BJ (cell line): ENCODE measurements around the gene OR2AT4. TPM values are rescaled to one million over a fixed set of nuclear protein-coding genes. Genes with fewer than 3 reads are reported as not detected.

Experiments
- CTCF ChIA-PET: fragments of 350-600 bp; formaldehyde crosslinking; extraction: SDS; loops from one replicate; lab custom pipeline; 2021; ENCODE audit warnings: antibody characterized with exemption, inconsistent platforms; lab: Yijun Ruan, JAX
- POLR2A ChIA-PET: fragments of 300-600 bp; sonication (Branson Sonifier 250); formaldehyde crosslinking; extraction: SDS; loops from one replicate; lab custom pipeline; 2021; ENCODE audit warnings: antibody characterized with exemption; lab: Charles Lee
- DNase-seq: peaks from one replicate; pipeline ENCODE4 v3.0.0-alpha.2; 2011; ENCODE audit warnings: low read depth
- H3K27me3 ChIP-seq: 2 replicates; pipeline ENCODE4 v1.6.0; 2011; ENCODE audit warnings: low read length; ENCODE audit not compliant: control insufficient read depth, insufficient read depth
- H3K36me3 ChIP-seq: 2 replicates; pipeline ENCODE4 v1.5.1; 2011; ENCODE audit warnings: low read length; ENCODE audit not compliant: control insufficient read depth, insufficient read depth
- H3K4me3 ChIP-seq: 2 replicates; pipeline ENCODE4 v1.5.1; 2011; ENCODE audit warnings: low read depth, mild to moderate bottlenecking, control low read depth, low read length
- CTCF ChIP-seq: IDR thresholded peaks from 2 replicates; pipeline ENCODE4 v1.5.1; 2011; ENCODE audit warnings: low read depth, mild to moderate bottlenecking, control low read depth, inconsistent platforms, low read length, moderate library complexity; ENCODE audit not compliant: insufficient read depth
- polyA plus RNA-seq: library from polyadenylated mRNA; depleted of rRNA; stranded (reverse); fragments of >200 nt; gene quantifications from 2 replicates; pipeline ENCODE4 v1.2.3, GENCODE V29; 2011

Gene OR2AT4
- polyA plus RNA-seq, 1 experiment = not detected

GRCh38 chr11:75035911-75036565 is 60.6 kb downstream of the OR2AT4 start:
- Histone ChIP-seq H3K36me3 (no peaks in the 10 kb centered on the region), H3K27me3 (no peaks in the 10 kb centered on the region; the same call in 1 of the 2 replicates), H3K4me3 (no peak overlapping the region)
- TF ChIP-seq CTCF = no peak
- DNase-seq = no peak
- ChIA-PET CTCF (interaction anchor here (1.0 to 8.1 kb wide), 6 partner anchors 10 to 213 kb away, joined by 3 to 107 read pairs (median 4); no protein-coding TSS in a partner anchor), POLR2A (no interaction called here)

- H3K4me3 ChIP-seq = no peak overlapping the region
- ChIA-PET POLR2A (no interaction called here), CTCF (interaction anchor here (1.0 to 8.1 kb wide), 4 partner anchors 11 to 103 kb away, joined by 3 to 107 read pairs (median 6); no protein-coding TSS in a partner anchor)
- H3K27me3 ChIP-seq = no peaks in the 10 kb centered on the region; the same call in 1 of the 2 replicates
- no peaks in the 10 kb centered on the region for H3K36me3 ChIP-seq
- no peak for TF ChIP-seq CTCF
- no peak for DNase-seq
These were observed 61.4 kb downstream of the OR2AT4 start for GRCh38 chr11:75035256-75035655.

GRCh38 chr11:75033916-75034315 is 62.8 kb downstream of the OR2AT4 start:
- POLR2A ChIA-PET = no interaction called here
- CTCF ChIA-PET = interaction anchor here (3.7 to 8.1 kb wide), 2 partner anchors 12 to 101 kb away, joined by 69 to 107 read pairs; no protein-coding TSS in a partner anchor
- no peak for DNase-seq
- H3K27me3 ChIP-seq = no peaks in the 10 kb centered on the region; the same call in 1 of the 2 replicates
- no peak overlapping the region for H3K4me3 ChIP-seq
- no peaks in the 10 kb centered on the region for H3K36me3 ChIP-seq
- no peak for TF ChIP-seq CTCF

- Histone ChIP-seq H3K27me3 (no peaks in the 10 kb centered on the region; the same call in 1 of the 2 replicates), H3K36me3 (no peaks in the 10 kb centered on the region), H3K4me3 (no peak overlapping the region)
- DNase-seq = no peak
- CTCF ChIA-PET = interaction anchor here (0.6 to 8.1 kb wide), 17 partner anchors 10 to 219 kb away, joined by 3 to 107 read pairs (median 5); partner anchors contain the start of genes SPCS2 and XRRA1
- no peak for TF ChIP-seq CTCF
- POLR2A ChIA-PET = no interaction called here
These were observed 64.1 kb downstream of the OR2AT4 start for GRCh38 chr11:75032550-75032935.

- TF ChIP-seq CTCF = peak; percentile 86
- DNase-seq = no peak
- Histone ChIP-seq H3K27me3 (no peaks in the 10 kb centered on the region; the same call in 1 of the 2 replicates), H3K4me3 (no peak overlapping the region), H3K36me3 (no peaks in the 10 kb centered on the region)
- ChIA-PET CTCF (interaction anchor here (0.6 to 8.1 kb wide), 24 partner anchors 10 to 219 kb away, joined by 3 to 107 read pairs (median 4); partner anchors contain the start of genes SPCS2 and XRRA1), POLR2A (no interaction called here)
These were observed 64.7 kb downstream of the OR2AT4 start for GRCh38 chr11:75031771-75032549.
